ENCODE data around the gene FKBP2.

FKBP2 gene
- total RNA-seq = 0.26 to 0.72 reads per million in 2 experiments

- peak; percentile 97 for DNase-seq (ENCODE audit: low read depth)
Observed at GRCh38 chr11:64240435-64241240, at the start of gene FKBP2. Gene FKBP2, plus strand, starts transcription at chr11:64241095. Its CDS starts 1,293 bp downstream, at chr11:64242388.

GRCh38 chr11:64192434-64192833 is 48.5 kb upstream of the FKBP2 start:
- DNase-seq (ENCODE audit: low read depth) = no peak

GRCh38 chr11:64196626-64197025 is 44.3 kb upstream of the FKBP2 start:
- DNase-seq (ENCODE audit: low read depth) = no peak

- DNase-seq (ENCODE audit: low read depth) = no peak
Observed at GRCh38 chr11:64198511-64198910, 42.4 kb upstream of the FKBP2 start.

DNA sequence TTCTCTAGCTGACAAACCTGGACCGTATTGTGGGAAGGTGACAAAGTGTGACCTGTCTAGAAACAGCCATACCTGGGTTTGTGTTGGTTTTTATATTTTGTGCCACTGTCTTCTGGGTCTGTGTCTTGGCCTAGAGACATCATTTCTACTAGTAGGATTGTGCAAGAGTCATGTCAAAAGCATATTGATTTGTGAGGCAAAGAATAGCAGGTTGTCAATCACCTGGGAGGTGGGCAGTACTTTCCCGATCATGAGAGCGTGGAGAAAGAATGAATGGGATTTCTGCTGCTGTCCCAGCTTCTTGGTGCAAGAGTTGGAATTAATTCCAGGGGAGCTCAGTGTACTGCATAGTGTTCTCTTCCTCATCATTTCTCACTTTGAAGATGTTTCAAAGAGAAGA is 39.4 kb upstream of the FKBP2 start:
- DNase-seq (ENCODE audit: low read depth) = no peak

GRCh38 chr11:64202992-64203391 is 37.9 kb upstream of the FKBP2 start:
- no peak for DNase-seq (ENCODE audit: low read depth)

DNA sequence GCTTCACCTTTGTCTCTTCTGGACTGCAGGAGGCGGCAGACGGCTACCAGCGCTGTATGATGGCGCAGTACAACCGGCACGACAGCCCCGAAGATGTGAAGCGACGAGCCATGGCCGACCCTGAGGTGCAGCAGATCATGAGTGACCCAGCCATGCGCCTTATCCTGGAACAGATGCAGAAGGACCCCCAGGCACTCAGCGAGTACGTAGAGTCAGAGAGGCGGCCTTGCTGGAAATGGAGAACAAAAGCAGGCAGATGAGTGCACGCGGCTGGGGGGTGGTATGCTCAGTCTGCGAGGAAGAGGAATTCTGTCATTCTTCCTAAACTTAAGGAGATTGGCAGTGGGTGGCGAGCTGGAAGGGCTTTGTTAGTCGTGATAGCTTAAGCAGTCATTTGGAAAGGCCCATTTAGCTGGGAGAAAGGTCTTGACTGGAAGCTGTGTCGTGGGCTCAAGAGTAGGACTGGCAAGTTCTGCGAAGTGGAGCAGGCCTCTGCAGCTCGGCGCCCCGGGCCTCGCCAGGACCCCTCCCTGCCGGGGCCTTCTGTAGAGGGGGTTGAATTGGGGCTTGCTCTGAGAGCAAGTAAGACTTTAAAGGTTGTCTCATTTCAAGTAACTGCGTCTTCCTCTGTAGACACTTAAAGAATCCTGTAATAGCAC is 37.3 kb upstream of the FKBP2 start:
- DNase-seq (ENCODE audit: low read depth) = no peak

GRCh38 chr11:64204080-64204440 is 36.8 kb upstream of the FKBP2 start:
- DNase-seq (ENCODE audit: low read depth) = no peak

DNA sequence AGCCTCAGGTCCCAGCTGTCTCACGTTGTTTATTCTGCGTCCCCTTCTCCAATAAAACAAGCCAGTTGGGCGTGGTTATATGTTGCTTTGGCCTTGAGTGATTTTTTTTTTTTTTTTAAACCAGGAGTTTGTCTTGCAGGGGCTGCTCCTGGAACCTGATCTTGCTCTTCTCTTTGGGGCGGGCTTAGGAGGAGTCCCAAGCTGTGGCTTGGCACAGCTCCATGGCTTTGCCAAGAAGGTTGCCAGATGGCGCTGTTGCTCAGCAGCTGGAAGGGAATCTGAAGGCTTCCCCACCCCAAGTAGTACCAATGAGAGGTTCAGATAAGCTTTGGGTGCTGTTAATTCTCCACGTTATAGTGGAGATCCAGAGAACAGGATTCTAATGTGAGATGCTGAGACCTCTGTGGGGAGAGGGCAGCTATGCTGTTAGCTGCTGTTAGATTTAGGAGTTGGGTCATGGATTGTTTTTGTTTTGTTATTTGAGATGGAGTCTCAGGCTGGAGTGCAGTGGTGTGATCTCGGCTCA is 36.4 kb upstream of the FKBP2 start:
- DNase-seq (ENCODE audit: low read depth) = peak; percentile 83

DNA sequence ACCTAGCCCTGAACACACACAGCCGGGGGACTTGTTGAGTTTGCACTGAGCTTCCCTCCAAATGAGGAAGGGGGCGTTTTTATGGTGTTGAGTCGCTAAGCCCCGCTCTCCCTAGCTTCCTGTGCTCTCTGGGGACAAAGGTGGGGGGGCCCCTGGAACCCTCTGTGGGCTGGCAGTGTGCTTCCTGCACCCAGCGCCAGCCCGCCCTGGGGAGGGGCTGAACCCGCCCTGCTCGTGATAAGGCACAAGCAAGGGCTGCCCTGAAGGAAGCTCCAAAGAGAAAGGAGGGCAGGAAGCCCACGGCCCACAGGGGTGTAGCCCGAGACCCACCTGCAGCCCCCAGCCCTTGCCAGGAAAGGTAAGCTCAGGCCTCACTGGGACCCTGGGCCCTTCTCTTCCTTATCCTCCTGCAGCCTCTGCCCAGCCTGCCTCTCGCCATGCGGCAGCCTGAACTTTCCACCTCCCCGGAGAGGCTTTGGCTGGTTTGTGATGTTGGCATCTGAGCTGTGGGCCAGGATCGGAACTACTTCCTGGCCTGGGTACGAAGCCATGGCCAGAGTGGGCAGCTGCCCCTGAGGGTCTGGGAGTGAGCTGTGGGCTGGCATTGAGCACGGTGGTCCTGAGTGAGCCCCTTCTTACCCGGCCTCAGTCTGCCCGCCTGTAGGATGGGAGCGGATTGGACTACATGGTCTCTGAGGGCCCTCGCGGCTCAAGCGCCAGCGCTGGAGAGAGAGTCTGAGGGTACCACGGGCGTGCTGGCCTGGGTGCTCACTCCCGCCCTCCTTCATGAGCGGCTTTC is 34.2 kb upstream of the FKBP2 start, which contains the start of gene FERMT3:
FERMT3 (plus strand) TSS at position 265 of the 799 bp plus-strand sequence. CDS start 644 bp downstream, outside the sequence.
- peak; percentile 54 for DNase-seq (ENCODE audit: low read depth)

- DNase-seq (ENCODE audit: low read depth) = peak; percentile 51
Observed at GRCh38 chr11:64207256-64208085, 33.4 kb upstream of the FKBP2 start.

GRCh38 chr11:64208086-64208795 is 32.7 kb upstream of the FKBP2 start:
- DNase-seq (ENCODE audit: low read depth) = no peak

GRCh38 chr11:64208796-64209562 is 31.9 kb upstream of the FKBP2 start:
- DNase-seq (ENCODE audit: low read depth) = no peak

GRCh38 chr11:64209563-64209843 is 31.4 kb upstream of the FKBP2 start:
- DNase-seq (ENCODE audit: low read depth) = no peak

DNA sequence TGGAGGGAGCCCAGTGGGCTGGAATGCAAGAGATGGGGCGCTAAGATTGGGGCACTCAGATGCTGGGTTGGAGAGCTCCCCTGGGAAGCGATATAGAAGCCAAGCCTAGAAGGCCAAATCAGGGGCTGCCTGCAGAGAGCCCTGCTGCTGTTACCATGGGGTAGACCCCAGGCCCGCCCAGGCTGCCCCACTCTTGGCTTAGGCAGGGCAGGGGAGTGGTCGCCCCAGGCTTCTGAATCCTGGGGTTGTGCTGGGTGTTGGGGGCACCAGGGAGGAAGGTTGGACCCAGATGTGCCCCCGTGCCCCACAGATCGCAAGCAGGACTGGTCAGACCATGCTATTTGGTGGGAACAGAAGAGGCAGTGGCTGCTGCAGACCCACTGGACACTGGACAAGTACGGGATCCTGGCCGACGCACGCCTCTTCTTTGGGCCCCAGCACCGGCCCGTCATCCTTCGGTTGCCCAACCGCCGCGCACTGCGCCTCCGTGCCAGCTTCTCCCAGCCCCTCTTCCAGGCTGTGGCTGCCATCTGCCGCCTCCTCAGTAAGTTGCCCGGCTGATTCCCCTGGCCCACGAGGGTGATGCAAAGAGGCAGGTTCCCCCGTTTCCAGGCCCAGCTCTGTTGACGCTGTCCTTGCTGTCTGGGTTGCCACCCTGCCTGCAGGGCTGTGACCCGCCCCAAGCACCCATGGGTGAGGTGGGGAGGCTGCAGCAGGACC is 30.4 kb upstream of the FKBP2 start:
- no peak for DNase-seq (ENCODE audit: low read depth)

- no peak for DNase-seq (ENCODE audit: low read depth)
Observed at GRCh38 chr11:64211181-64211872, 29.6 kb upstream of the FKBP2 start.

- no peak for DNase-seq (ENCODE audit: low read depth)
Observed at GRCh38 chr11:64216879-64217278, 24.0 kb upstream of the FKBP2 start.

GRCh38 chr11:64218628-64219353 is 22.1 kb upstream of the FKBP2 start:
- no peak for DNase-seq (ENCODE audit: low read depth)

Data from T follicular helper cell (primary cell).